Stimulated activated CD4-positive, alpha-beta T cell treated with anti-CD3 and anti-CD28 coated beads, Interleukin-2, amount 100 ng/mL, for 48 hours (primary cell): ENCODE data around the gene RPL13A.
"Not testable (repeated sequence)": the region's sequence is repeated elsewhere in the genome, so short reads cannot be mapped to it uniquely, and the experiment has no call there.

Source experiments
- DNase-seq, 2 donors: peaks; one replicate each; pipeline ENCODE4 v3.0.0-alpha.2; 2020

Gene RPL13A

GRCh38 chr19:49487277-49488045 is at the start of gene RPL13A:
Gene RPL13A (plus strand): TSS chr19:49487608. CDS start chr19:49487630, 22 bp downstream.
- peak; percentile 100 for DNase-seq

GRCh38 chr19:49438261-49438660 is 49.1 kb upstream of the RPL13A start:
- no peak for DNase-seq

GRCh38 chr19:49439836-49440235 is 47.6 kb upstream of the RPL13A start:
- no peak for DNase-seq

GRCh38 chr19:49440439-49441209 is 46.8 kb upstream of the RPL13A start:
- no peak for DNase-seq

GRCh38 chr19:49441210-49441959 is 46.0 kb upstream of the RPL13A start, which contains the start of gene SLC17A7:
Gene SLC17A7 (minus strand): TSS chr19:49441527. CDS start chr19:49441379, 148 bp downstream.
- peak in 1 of 2 donors; percentile 50 for DNase-seq

GRCh38 chr19:49441960-49442350 is 45.5 kb upstream of the RPL13A start:
- DNase-seq, result no peak

- no peak for DNase-seq
These were observed 45.1 kb upstream of the RPL13A start for GRCh38 chr19:49442354-49442753.

- peak; percentile 61 to 64 for DNase-seq
These were observed 44.5 kb upstream of the RPL13A start for GRCh38 chr19:49442771-49443365.

- peak; percentile 92 to 94 for DNase-seq
These were observed 43.9 kb upstream of the RPL13A start for GRCh38 chr19:49443366-49444099.

GRCh38 chr19:49444100-49444700 is 43.2 kb upstream of the RPL13A start:
- not testable (repeated sequence) for DNase-seq

GRCh38 chr19:49445997-49446396 is 41.4 kb upstream of the RPL13A start:
- DNase-seq, result no peak

GRCh38 chr19:49447485-49448431 is 39.6 kb upstream of the RPL13A start:
- DNase-seq, result no peak

- DNase-seq, result no peak
These were observed 39.0 kb upstream of the RPL13A start for GRCh38 chr19:49448432-49448786.

GRCh38 chr19:49450405-49450804 is 37.0 kb upstream of the RPL13A start:
- DNase-seq, result no peak

GRCh38 chr19:49451430-49452181 is 35.8 kb upstream of the RPL13A start, which contains the start of gene PIH1D1:
Gene PIH1D1 (minus strand): TSS chr19:49451814. CDS start chr19:49451574, 240 bp downstream.
- peak; percentile 87 to 88 for DNase-seq

GRCh38 chr19:49453013-49453756 is 34.2 kb upstream of the RPL13A start, which contains the start of gene ALDH16A1:
Gene ALDH16A1 (plus strand): TSS chr19:49453225. CDS start chr19:49453332, 107 bp downstream.
- peak; percentile 94 to 97 for DNase-seq

GRCh38 chr19:49453757-49454240 is 33.6 kb upstream of the RPL13A start:
- no peak for DNase-seq

GRCh38 chr19:49455773-49456172 is 31.6 kb upstream of the RPL13A start:
- no peak for DNase-seq

GRCh38 chr19:49456326-49456725 is 31.1 kb upstream of the RPL13A start:
- DNase-seq, result no peak
